Inflammatory macrophage treated with lipopolysaccharide for 1 hour (primary cell): Measurements from ENCODE around the gene TMC1.

Experiments
- DNase-seq, 2 donors: peaks; one replicate each; pipeline ENCODE4 v3.0.0-alpha.2; 2020 to 2022

Gene TMC1

GRCh38 chr9:72685911-72686310, 164.5 kb downstream of the TMC1 start:
- DNase-seq = no peak

- no peak for DNase-seq
Observed at GRCh38 chr9:72687331-72687730, 165.9 kb downstream of the TMC1 start.

- DNase-seq = no peak
Observed at GRCh38 chr9:72691671-72692070, 170.3 kb downstream of the TMC1 start.

GRCh38 chr9:72695365-72695764, 174.0 kb downstream of the TMC1 start:
- DNase-seq = no peak

GRCh38 chr9:72696511-72696910, 175.1 kb downstream of the TMC1 start:
- DNase-seq = no peak

GRCh38 chr9:72701510-72701909, 180.1 kb downstream of the TMC1 start:
- DNase-seq = no peak

- DNase-seq = no peak
Observed at GRCh38 chr9:72703574-72703973, 182.2 kb downstream of the TMC1 start.

- DNase-seq = no peak
Observed at GRCh38 chr9:72704688-72705375, 183.4 kb downstream of the TMC1 start.

GRCh38 chr9:72718503-72718902, 197.1 kb downstream of the TMC1 start:
- DNase-seq = no peak

GRCh38 chr9:72721067-72721466, 199.7 kb downstream of the TMC1 start:
- DNase-seq = no peak

GRCh38 chr9:72726947-72727346, 205.5 kb downstream of the TMC1 start:
- no peak for DNase-seq

GRCh38 chr9:72728031-72728770, 206.8 kb downstream of the TMC1 start:
- no peak for DNase-seq

- DNase-seq = no peak
Observed at GRCh38 chr9:72733895-72734294, 212.5 kb downstream of the TMC1 start.

GRCh38 chr9:72734631-72735030, 213.2 kb downstream of the TMC1 start:
- DNase-seq = peak; percentile 95 to 96

- DNase-seq = no peak
Observed at GRCh38 chr9:72743836-72744235, 222.4 kb downstream of the TMC1 start.

- no peak for DNase-seq
Observed at GRCh38 chr9:72749276-72749675, 227.9 kb downstream of the TMC1 start.

- DNase-seq = no peak
Observed at GRCh38 chr9:72751541-72751940, 230.1 kb downstream of the TMC1 start.

- DNase-seq = no peak
Observed at GRCh38 chr9:72753266-72753893, 232.0 kb downstream of the TMC1 start.

GRCh38 chr9:72755836-72756235, 234.4 kb downstream of the TMC1 start:
- no peak for DNase-seq

GRCh38 chr9:72758944-72759343, 237.5 kb downstream of the TMC1 start:
- no peak for DNase-seq

GRCh38 chr9:72763022-72763421, 241.6 kb downstream of the TMC1 start:
- DNase-seq = no peak

- DNase-seq = no peak
Observed at GRCh38 chr9:72769546-72769945, 248.1 kb downstream of the TMC1 start.

- no peak for DNase-seq
Observed at GRCh38 chr9:72772661-72773060, 251.3 kb downstream of the TMC1 start.

GRCh38 chr9:72773570-72773969, 252.2 kb downstream of the TMC1 start:
- DNase-seq = no peak
